ENCODE results near the gene SYT17.

- no peak for TF ChIP-seq CTCF (IDR thresholded peaks at IDR 0.05)
- no peak for TF ChIP-seq POLR2A (IDR thresholded peaks at IDR 0.05)
Measured at GRCh38 chr16:19309178-19309577, 141.1 kb downstream of the SYT17 start.

All from Peyer's patch (tissue), 4 donors.